Transverse colon (tissue), 4 donors: ENCODE results near the gene COX10. TPM values are rescaled to one million over a fixed set of nuclear protein-coding genes. Genes with fewer than 3 reads are reported as not detected.

Source experiments
- DNase-seq: peaks from one replicate; pipeline ENCODE4 v3.0.0-alpha.2; 2019
- H3K27ac ChIP-seq, 4 donors: fragments of 200-600 bp; sonication (generic); 2 replicates each; pipeline ENCODE4 v1.5.1; 2016 to 2018; ENCODE audit warnings: inconsistent platforms in 4 of 4
- H3K27me3 ChIP-seq: fragments of 200-600 bp; sonication (generic); 2 replicates; pipeline ENCODE4 v1.5.1; 2017; ENCODE audit warnings: inconsistent platforms
- H3K36me3 ChIP-seq, 4 donors: fragments of 200-600 bp; sonication (generic); 2 replicates each; pipeline ENCODE4 v1.5.1; 2017 to 2019; ENCODE audit warnings: inconsistent platforms in 4 of 4
- H3K4me1 ChIP-seq, 4 donors: fragments of 200-600 bp; sonication (generic); 2 replicates each; pipeline ENCODE4 v1.5.1; 2017 to 2020; ENCODE audit warnings: inconsistent platforms in 4 of 4
- H3K4me3 ChIP-seq, 4 donors: fragments of 200-600 bp; sonication (generic); 1 replicate in 1 of 4; 2 replicates in 3 of 4; pipeline versions ENCODE4 v1.5.1 to v1.6.1; 2017 to 2019; ENCODE audit warnings: inconsistent platforms in 4 of 4
- H3K9me3 ChIP-seq, 2 donors: fragments of 200-600 bp; sonication (generic); 2 replicates each; pipeline ENCODE4 v1.5.1; 2017 to 2019; ENCODE audit warnings: inconsistent platforms in 2 of 2
- CTCF ChIP-seq, 5 experiments: fragments of 200-600 bp in 3 of 5; fragments of 450-650 bp in 2 of 5; sonication (generic) in 3 of 5; IDR thresholded peaks; 1 replicate in 2 of 5; 2 replicates in 3 of 5; pipeline ENCODE4 v1.5.1; 2016 to 2017; ENCODE audit warnings: antibody characterized with exemption in 5 of 5, inconsistent platforms in 3 of 5, mild to moderate bottlenecking in 2 of 5, moderate library complexity in 1 of 5
- EP300 ChIP-seq: sonication (generic); formaldehyde crosslinking; IDR thresholded peaks from one replicate; pipeline ENCODE4 v1.6.1; 2017; ENCODE audit warnings: antibody characterized with exemption, low read depth
- POLR2A ChIP-seq: fragments of 450-650 bp; IDR thresholded peaks from one replicate; pipeline ENCODE4 v1.6.1; 2016; ENCODE audit warnings: antibody characterized with exemption, mild to moderate bottlenecking, moderate library complexity
- POLR2AphosphoS5 ChIP-seq, 3 donors: sonication (generic); formaldehyde crosslinking; IDR thresholded peaks; one replicate each; pipeline ENCODE4 v1.6.1; 2016; ENCODE audit warnings: antibody characterized with exemption in 3 of 3
- WGBS, 2 donors: methylation state at CpG; one replicate each; pipeline ENCODE4 v1.1.5; 2018; ENCODE audit warnings: low coverage in 1 of 2; 5-methylcytosine and 5-hydroxymethylcytosine counted together
- in situ Hi-C, 4 donors: fragments of 200-750 bp; cut with MboI; loops; one replicate each; pipeline versions ENCODE4 v1.15.0 to v1.15.1; 2017; ENCODE audit warnings: low sequenced_read_pairs in 3 of 4, low pct_ligation_motif_present in 1 of 4, low pct_unique_long_range_greater_than_20kb in 1 of 4
- intact Hi-C: fragments of 100-400 bp; cut with DNase I; formaldehyde crosslinking; loops from one replicate; pipeline ENCODE4 v1.15.1; 2023; ENCODE audit warnings: low total_unique reads
- total RNA-seq, 4 donors: library from RNA; depleted of rRNA; stranded (reverse); fragments of >200 nt; gene quantifications; one replicate each; pipeline ENCODE4 v1.1.0, GENCODE V29; 2016

Gene COX10
- total RNA-seq, 4 donors from 2014 or later = 48.9 to 61.9 (median 53.5) TPM

- DNase-seq = no peak
- Histone ChIP-seq H3K36me3 (no peaks in the 10 kb centered on the region), H3K4me1 (peaks cover 0 to 11% (median 3%) of the 10 kb centered on the region in 4 donors), H3K4me3 (no peak overlapping the region), H3K27me3 (no peaks in the 10 kb centered on the region), H3K27ac (no peak overlapping the region), H3K9me3 (no peaks in the 10 kb centered on the region)
- intact Hi-C loops (no loop called here), in situ Hi-C loops (no loop called here)
- WGBS, 2 donors = 88 to 92% methylated on average over 3 of the region's 3 CpGs
- TF ChIP-seq CTCF (IDR thresholded peaks at IDR 0.05) (no peak), POLR2A (no peak), POLR2AphosphoS5 (IDR thresholded peaks at IDR 0.05) (no peak), EP300 (no peak)
Measured at GRCh38 chr17:14119546-14119945, 50.2 kb downstream of the COX10 start.

GRCh38 chr17:14121952-14122351 lies 52.6 kb downstream of the COX10 start:
- intact Hi-C loops = no loop called here
- WGBS, 2 donors = 81 to 85% methylated on average over 6 of the region's 6 CpGs
- in situ Hi-C loops = no loop called here

GRCh38 chr17:14123619-14124278 lies 54.4 kb downstream of the COX10 start:
- in situ Hi-C loops = no loop called here
- intact Hi-C loops = no loop called here
- DNase-seq = no peak

More at GRCh38 chr17:14121952-14122351, 52.6 kb downstream of the COX10 start:
- no peaks in the 10 kb centered on the region for H3K27me3 ChIP-seq
- no peaks in the 10 kb centered on the region for H3K9me3 ChIP-seq
- H3K4me1 ChIP-seq = peaks cover 0 to 21% (median 6%) of the 10 kb centered on the region in 4 donors
- DNase-seq = no peak
- TF ChIP-seq CTCF (IDR thresholded peaks at IDR 0.05) (no peak), POLR2AphosphoS5 (IDR thresholded peaks at IDR 0.05) (no peak), EP300 (no peak), POLR2A (no peak)
- H3K4me3 ChIP-seq = no peak overlapping the region
- H3K36me3 ChIP-seq = no peaks in the 10 kb centered on the region
- H3K27ac ChIP-seq = no peak overlapping the region

GRCh38 chr17:14124854-14125253 lies 55.5 kb downstream of the COX10 start:
- in situ Hi-C loops = no loop called here
- H3K27me3 ChIP-seq = no peaks in the 10 kb centered on the region
- H3K36me3 ChIP-seq = no peaks in the 10 kb centered on the region
- DNase-seq = no peak
- 40 to 61% methylated on average over 4 of the region's 4 CpGs for WGBS, 2 donors
- H3K27ac ChIP-seq = no peak overlapping the region
- H3K4me3 ChIP-seq = no peak overlapping the region
- H3K9me3 ChIP-seq = no peaks in the 10 kb centered on the region
- no peak for TF ChIP-seq CTCF (IDR thresholded peaks at IDR 0.05)
- H3K4me1 ChIP-seq = peaks cover 0 to 21% (median 6%) of the 10 kb centered on the region in 4 donors
- intact Hi-C loops = no loop called here

More at GRCh38 chr17:14123619-14124278, 54.4 kb downstream of the COX10 start:
- Histone ChIP-seq H3K9me3 (no peaks in the 10 kb centered on the region), H3K27me3 (no peaks in the 10 kb centered on the region), H3K4me1 (peaks cover 0 to 21% (median 6%) of the 10 kb centered on the region in 4 donors), H3K4me3 (no peak overlapping the region), H3K36me3 (no peaks in the 10 kb centered on the region), H3K27ac (no peak overlapping the region)
- 60 to 73% methylated on average over 5 of the region's 5 CpGs for WGBS, 2 donors
- no peak for TF ChIP-seq POLR2AphosphoS5 (IDR thresholded peaks at IDR 0.05)
- TF ChIP-seq EP300 = no peak
- TF ChIP-seq POLR2A = no peak
- TF ChIP-seq CTCF (IDR thresholded peaks at IDR 0.05) = no peak
